Measurements from ENCODE around the gene HBG1.

Gene HBG1

GRCh38 chr11:5293028-5293427 lies 43.4 kb upstream of the HBG1 start:
- no CpG with 5 or more reads among the region's 8 CpGs for WGBS, 2 donors (ENCODE audit: extremely low coverage in 2 of 2, insufficient read length in 2 of 2, insufficient replicate concordance in 1 of 2)
- Histone ChIP-seq H3K23ac (ENCODE audit: low read depth, low read length, poor library complexity) (no peak overlapping the region), H3K27me3 (ENCODE audit: control insufficient read depth in 3 of 3, insufficient read depth in 3 of 3, low read depth in 1 of 3, low read length in 3 of 3) (no peaks in the 10 kb centered on the region), H3K9me3 (replicated peaks in 1 of 2; ENCODE audit: control insufficient read depth in 2 of 2, insufficient read depth in 1 of 2, low read depth in 1 of 2, low read length in 2 of 2) (no peaks in the 10 kb centered on the region), H2AFZ (ENCODE audit: low read length) (no peak overlapping the region), H2BK15ac (ENCODE audit: low read length) (no peak overlapping the region), H3K14ac (ENCODE audit: low read length) (no peak overlapping the region), H4K8ac (ENCODE audit: low read depth, low read length) (no peak overlapping the region), H3K9ac (ENCODE audit: low read depth, low read length, poor library complexity) (no peak overlapping the region), H2BK12ac (ENCODE audit: low read length) (no peak overlapping the region), H3K27ac (replicated peaks; ENCODE audit: low read length) (no peak overlapping the region), H4K91ac (ENCODE audit: low read depth, low read length, poor library complexity) (no peak overlapping the region), H2AK5ac (ENCODE audit: low read depth, low read length) (no peak overlapping the region), H3K4ac (ENCODE audit: low read length) (no peak overlapping the region), H3K36me3 (replicated peaks in 1 of 2; ENCODE audit: control insufficient read depth in 2 of 2, insufficient read depth in 2 of 2, low read length in 2 of 2) (no peaks in the 10 kb centered on the region), H3K4me3 (ENCODE audit: low read length in 2 of 2) (no peak overlapping the region), H2BK120ac (ENCODE audit: low read depth, low read length) (no peak overlapping the region), H3K4me2 (ENCODE audit: insufficient read depth, low read length, poor library complexity, severe bottlenecking) (no peak overlapping the region), H3K79me1 (ENCODE audit: low read depth, low read length) (no peaks in the 10 kb centered on the region), H3K18ac (ENCODE audit: low read length) (no peak overlapping the region), H3K4me1 (ENCODE audit: control insufficient read depth in 2 of 2, insufficient read depth in 1 of 2, low read depth in 1 of 2, low read length in 2 of 2) (no peaks in the 10 kb centered on the region), H2BK5ac (ENCODE audit: low read length) (no peak overlapping the region)
- no peak for DNase-seq (ENCODE audit: low spot score)

- no peak overlapping the region for H2BK5ac ChIP-seq (ENCODE audit: low read length)
- H3K9ac ChIP-seq (ENCODE audit: low read depth, low read length, poor library complexity) = no peak overlapping the region
- H3K4me1 ChIP-seq (ENCODE audit: control insufficient read depth in 2 of 2, insufficient read depth in 1 of 2, low read depth in 1 of 2, low read length in 2 of 2) = no peaks in the 10 kb centered on the region
- no CpG with 5 or more reads among the region's 1 CpG for WGBS, 2 donors (ENCODE audit: extremely low coverage in 2 of 2, insufficient read length in 2 of 2, insufficient replicate concordance in 1 of 2)
- no peak overlapping the region for H2BK15ac ChIP-seq (ENCODE audit: low read length)
- no peak overlapping the region for H2AK5ac ChIP-seq (ENCODE audit: low read depth, low read length)
- no peak overlapping the region for H3K14ac ChIP-seq (ENCODE audit: low read length)
- no peaks in the 10 kb centered on the region for H3K79me1 ChIP-seq (ENCODE audit: low read depth, low read length)
- H2AFZ ChIP-seq (ENCODE audit: low read length) = no peak overlapping the region
- H4K8ac ChIP-seq (ENCODE audit: low read depth, low read length) = no peak overlapping the region
- no peak overlapping the region for H3K4me3 ChIP-seq (ENCODE audit: low read length in 2 of 2)
- no peak for DNase-seq (ENCODE audit: low spot score)
- H3K9me3 ChIP-seq (replicated peaks in 1 of 2; ENCODE audit: control insufficient read depth in 2 of 2, insufficient read depth in 1 of 2, low read depth in 1 of 2, low read length in 2 of 2) = no peaks in the 10 kb centered on the region
- H2BK12ac ChIP-seq (ENCODE audit: low read length) = no peak overlapping the region
- H3K4ac ChIP-seq (ENCODE audit: low read length) = no peak overlapping the region
- H2BK120ac ChIP-seq (ENCODE audit: low read depth, low read length) = no peak overlapping the region
- H3K18ac ChIP-seq (ENCODE audit: low read length) = no peak overlapping the region
- H3K27ac ChIP-seq (replicated peaks; ENCODE audit: low read length) = no peak overlapping the region
- no peaks in the 10 kb centered on the region for H3K36me3 ChIP-seq (replicated peaks in 1 of 2; ENCODE audit: control insufficient read depth in 2 of 2, insufficient read depth in 2 of 2, low read length in 2 of 2)
- no peaks in the 10 kb centered on the region for H3K27me3 ChIP-seq (ENCODE audit: control insufficient read depth in 3 of 3, insufficient read depth in 3 of 3, low read depth in 1 of 3, low read length in 3 of 3)
- no peak overlapping the region for H4K91ac ChIP-seq (ENCODE audit: low read depth, low read length, poor library complexity)
- no peak overlapping the region for H3K4me2 ChIP-seq (ENCODE audit: insufficient read depth, low read length, poor library complexity, severe bottlenecking)
- H3K23ac ChIP-seq (ENCODE audit: low read depth, low read length, poor library complexity) = no peak overlapping the region
Measured at GRCh38 chr11:5291207-5291838, 41.7 kb upstream of the HBG1 start.

- H3K4me2 ChIP-seq (ENCODE audit: insufficient read depth, low read length, poor library complexity, severe bottlenecking) = no peak overlapping the region
- no peak overlapping the region for H3K23ac ChIP-seq (ENCODE audit: low read depth, low read length, poor library complexity)
- H2BK12ac ChIP-seq (ENCODE audit: low read length) = no peak overlapping the region
- H3K27me3 ChIP-seq (ENCODE audit: control insufficient read depth in 3 of 3, insufficient read depth in 3 of 3, low read depth in 1 of 3, low read length in 3 of 3) = no peaks in the 10 kb centered on the region
- no peak overlapping the region for H3K9ac ChIP-seq (ENCODE audit: low read depth, low read length, poor library complexity)
- no peak overlapping the region for H2AFZ ChIP-seq (ENCODE audit: low read length)
- no peak overlapping the region for H3K27ac ChIP-seq (replicated peaks; ENCODE audit: low read length)
- H2BK5ac ChIP-seq (ENCODE audit: low read length) = no peak overlapping the region
- WGBS, 2 donors (ENCODE audit: extremely low coverage in 2 of 2, insufficient read length in 2 of 2, insufficient replicate concordance in 1 of 2) = no CpG with 5 or more reads among the region's 1 CpG
- no peaks in the 10 kb centered on the region for H3K4me1 ChIP-seq (ENCODE audit: control insufficient read depth in 2 of 2, insufficient read depth in 1 of 2, low read depth in 1 of 2, low read length in 2 of 2)
- H4K91ac ChIP-seq (ENCODE audit: low read depth, low read length, poor library complexity) = no peak overlapping the region
- no peaks in the 10 kb centered on the region for H3K79me1 ChIP-seq (ENCODE audit: low read depth, low read length)
- H3K18ac ChIP-seq (ENCODE audit: low read length) = no peak overlapping the region
- H2AK5ac ChIP-seq (ENCODE audit: low read depth, low read length) = no peak overlapping the region
- no peak overlapping the region for H3K4ac ChIP-seq (ENCODE audit: low read length)
- H2BK15ac ChIP-seq (ENCODE audit: low read length) = no peak overlapping the region
- H3K14ac ChIP-seq (ENCODE audit: low read length) = no peak overlapping the region
- H3K9me3 ChIP-seq (replicated peaks in 1 of 2; ENCODE audit: control insufficient read depth in 2 of 2, insufficient read depth in 1 of 2, low read depth in 1 of 2, low read length in 2 of 2) = no peaks in the 10 kb centered on the region
- no peak overlapping the region for H4K8ac ChIP-seq (ENCODE audit: low read depth, low read length)
- no peak overlapping the region for H2BK120ac ChIP-seq (ENCODE audit: low read depth, low read length)
- no peaks in the 10 kb centered on the region for H3K36me3 ChIP-seq (replicated peaks in 1 of 2; ENCODE audit: control insufficient read depth in 2 of 2, insufficient read depth in 2 of 2, low read length in 2 of 2)
- H3K4me3 ChIP-seq (ENCODE audit: low read length in 2 of 2) = no peak overlapping the region
- DNase-seq (ENCODE audit: low spot score) = no peak
Measured at GRCh38 chr11:5290106-5290505, 40.4 kb upstream of the HBG1 start.

- Histone ChIP-seq H3K4me3 (ENCODE audit: low read length in 2 of 2) (no peak overlapping the region), H3K23ac (ENCODE audit: low read depth, low read length, poor library complexity) (no peak overlapping the region), H2BK15ac (ENCODE audit: low read length) (no peak overlapping the region), H3K4ac (ENCODE audit: low read length) (no peak overlapping the region), H2BK120ac (ENCODE audit: low read depth, low read length) (no peak overlapping the region), H4K91ac (ENCODE audit: low read depth, low read length, poor library complexity) (no peak overlapping the region), H2BK5ac (ENCODE audit: low read length) (no peak overlapping the region), H3K4me1 (ENCODE audit: control insufficient read depth in 2 of 2, insufficient read depth in 1 of 2, low read depth in 1 of 2, low read length in 2 of 2) (no peaks in the 10 kb centered on the region), H3K14ac (ENCODE audit: low read length) (no peak overlapping the region), H3K9me3 (replicated peaks in 1 of 2; ENCODE audit: control insufficient read depth in 2 of 2, insufficient read depth in 1 of 2, low read depth in 1 of 2, low read length in 2 of 2) (no peaks in the 10 kb centered on the region), H3K79me1 (ENCODE audit: low read depth, low read length) (no peaks in the 10 kb centered on the region), H2AFZ (ENCODE audit: low read length) (no peak overlapping the region), H3K9ac (ENCODE audit: low read depth, low read length, poor library complexity) (no peak overlapping the region), H3K27me3 (ENCODE audit: control insufficient read depth in 3 of 3, insufficient read depth in 3 of 3, low read depth in 1 of 3, low read length in 3 of 3) (no peaks in the 10 kb centered on the region), H3K4me2 (ENCODE audit: insufficient read depth, low read length, poor library complexity, severe bottlenecking) (no peak overlapping the region), H4K8ac (ENCODE audit: low read depth, low read length) (no peak overlapping the region), H2BK12ac (ENCODE audit: low read length) (no peak overlapping the region), H3K18ac (ENCODE audit: low read length) (no peak overlapping the region), H3K36me3 (replicated peaks in 1 of 2; ENCODE audit: control insufficient read depth in 2 of 2, insufficient read depth in 2 of 2, low read length in 2 of 2) (no peaks in the 10 kb centered on the region), H3K27ac (replicated peaks; ENCODE audit: low read length) (no peak overlapping the region), H2AK5ac (ENCODE audit: low read depth, low read length) (no peak overlapping the region)
- DNase-seq (ENCODE audit: low spot score) = no peak
Measured at GRCh38 chr11:5289696-5290095, 40.0 kb upstream of the HBG1 start.

Measured in neuronal stem cell (in vitro differentiated cells).